ENCODE measurements around the gene FAM171A1.

Gene FAM171A1

DNA sequence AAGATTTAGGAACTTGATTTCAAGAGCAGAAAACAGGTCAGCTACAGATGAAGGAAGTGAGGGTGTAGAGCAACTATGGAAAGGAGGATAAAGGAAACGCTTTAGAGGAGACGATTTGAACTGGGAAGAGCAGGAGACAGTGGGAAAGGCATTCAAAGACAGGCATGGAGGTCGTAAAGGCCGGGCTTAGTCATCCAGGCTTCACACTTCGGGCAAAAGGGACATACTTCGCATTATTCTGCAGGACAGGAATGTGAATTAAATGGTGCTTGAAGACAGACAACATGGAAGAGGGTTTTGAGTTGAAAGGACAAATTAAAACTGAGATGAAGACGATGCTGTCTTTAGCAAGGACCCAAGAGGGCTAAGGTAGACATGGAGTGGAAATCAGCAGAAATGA, 8.1 kb downstream of the FAM171A1 start:
- H3K9me3 ChIP-seq (ENCODE audit: control insufficient read depth, low read length), result no peaks in the 10 kb centered on the region
- H3K36me3 ChIP-seq (ENCODE audit: control insufficient read depth, insufficient read depth, low read length), result no peaks in the 10 kb centered on the region
- no peaks in the 10 kb centered on the region for H3K4me1 ChIP-seq (ENCODE audit: control insufficient read depth, insufficient read depth, low read length)
- H3K27me3 ChIP-seq (ENCODE audit: control insufficient read depth, insufficient read depth, low read length, poor library complexity, severe bottlenecking), result no peaks in the 10 kb centered on the region
- no peak overlapping the region for H3K4me3 ChIP-seq (ENCODE audit: insufficient read depth, low read depth, low read length)
- WGBS, 2 experiments, result 80 to 86% methylated on average over 7 of the region's 7 CpGs
- no peak overlapping the region for H3K27ac ChIP-seq (ENCODE audit: insufficient read depth, low read depth, low read length, poor library complexity, severe bottlenecking)

DNA sequence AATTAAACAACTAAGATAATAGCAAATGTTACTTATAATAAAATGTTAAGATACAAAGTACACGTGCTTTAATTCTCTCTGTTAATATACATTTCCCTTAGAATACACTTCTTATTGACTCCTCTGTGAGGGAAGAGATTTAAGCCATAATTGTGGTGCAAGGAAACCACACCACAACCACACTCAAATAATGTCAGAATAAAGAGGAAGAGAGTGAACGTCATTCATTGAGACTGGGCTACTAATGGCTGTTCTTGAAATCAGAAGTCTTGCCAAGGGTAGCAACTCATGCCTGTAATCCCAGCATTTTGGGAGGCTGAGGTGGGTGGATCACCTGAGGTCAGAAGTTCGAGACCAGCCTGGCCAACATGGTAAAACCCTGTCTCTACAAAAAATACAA, 10.0 kb downstream of the FAM171A1 start:
- H3K4me3 ChIP-seq (ENCODE audit: insufficient read depth, low read depth, low read length), result no peak overlapping the region
- H3K36me3 ChIP-seq (ENCODE audit: control insufficient read depth, insufficient read depth, low read length), result no peaks in the 10 kb centered on the region
- 88 to 94% methylated on average over 2 to 3 of the region's 3 CpGs for WGBS, 2 experiments
- no peaks in the 10 kb centered on the region for H3K27me3 ChIP-seq (ENCODE audit: control insufficient read depth, insufficient read depth, low read length, poor library complexity, severe bottlenecking)
- no peaks in the 10 kb centered on the region for H3K9me3 ChIP-seq (ENCODE audit: control insufficient read depth, low read length)
- no peaks in the 10 kb centered on the region for H3K4me1 ChIP-seq (ENCODE audit: control insufficient read depth, insufficient read depth, low read length)
- H3K27ac ChIP-seq (ENCODE audit: insufficient read depth, low read depth, low read length, poor library complexity, severe bottlenecking), result no peak overlapping the region

DNA sequence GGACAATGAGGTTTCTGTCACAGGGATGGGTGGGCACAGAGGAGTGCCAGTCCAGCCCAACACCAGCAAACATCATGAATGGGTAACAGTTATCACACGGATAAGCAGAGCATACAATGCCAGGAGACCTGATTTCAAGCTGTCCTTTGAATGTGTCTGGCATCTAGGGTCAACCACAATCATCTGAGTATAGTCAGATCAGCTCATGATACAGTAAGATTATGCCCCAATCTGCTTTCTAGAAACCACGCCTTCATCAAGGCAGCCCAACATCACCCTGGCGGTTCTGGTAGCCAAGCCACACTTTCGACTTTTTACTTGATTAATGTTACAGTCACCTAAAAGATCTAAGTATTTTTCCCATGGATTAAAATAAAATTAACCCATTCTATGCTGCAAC, 10.5 kb downstream of the FAM171A1 start:
- no peaks in the 10 kb centered on the region for H3K27me3 ChIP-seq (ENCODE audit: control insufficient read depth, insufficient read depth, low read length, poor library complexity, severe bottlenecking)
- H3K36me3 ChIP-seq (ENCODE audit: control insufficient read depth, insufficient read depth, low read length), result no peaks in the 10 kb centered on the region
- no peaks in the 10 kb centered on the region for H3K9me3 ChIP-seq (ENCODE audit: control insufficient read depth, low read length)
- no peak overlapping the region for H3K4me3 ChIP-seq (ENCODE audit: insufficient read depth, low read depth, low read length)
- no peaks in the 10 kb centered on the region for H3K4me1 ChIP-seq (ENCODE audit: control insufficient read depth, insufficient read depth, low read length)
- H3K27ac ChIP-seq (ENCODE audit: insufficient read depth, low read depth, low read length, poor library complexity, severe bottlenecking), result no peak overlapping the region
- WGBS, 2 experiments, result 89 to 96% methylated on average over 4 of the region's 4 CpGs

DNA sequence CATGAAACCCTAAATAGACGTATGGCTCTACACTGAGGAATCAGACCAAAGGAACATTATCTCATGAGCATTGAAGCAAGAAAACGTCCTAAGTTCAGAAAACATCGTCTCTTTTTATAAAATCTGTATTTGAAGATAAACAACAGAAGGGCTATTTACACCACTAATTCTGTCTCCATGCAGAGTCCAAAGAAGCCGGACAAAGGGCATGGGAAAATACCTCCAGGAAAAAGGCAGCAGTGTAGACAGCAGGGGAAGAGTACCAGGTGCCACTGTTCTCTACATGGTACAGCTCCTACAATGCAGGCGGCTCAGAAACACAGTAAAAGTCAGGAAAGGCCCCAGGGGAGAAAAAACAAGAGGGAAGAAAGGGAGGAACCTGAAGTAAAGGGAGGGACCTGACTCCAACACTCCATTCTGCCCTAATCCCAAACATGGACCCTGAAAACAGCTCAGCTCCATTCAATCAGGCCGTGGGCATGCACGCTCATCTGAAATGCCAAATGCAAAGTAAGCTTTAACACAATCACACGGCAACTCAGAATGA, 17.5 kb downstream of the FAM171A1 start:
- Histone ChIP-seq H3K36me3 (ENCODE audit: control insufficient read depth, insufficient read depth, low read length) (no peaks in the 10 kb centered on the region), H3K4me3 (ENCODE audit: insufficient read depth, low read depth, low read length) (no peak overlapping the region), H3K27ac (ENCODE audit: insufficient read depth, low read depth, low read length, poor library complexity, severe bottlenecking) (no peak overlapping the region), H3K27me3 (ENCODE audit: control insufficient read depth, insufficient read depth, low read length, poor library complexity, severe bottlenecking) (no peaks in the 10 kb centered on the region), H3K4me1 (ENCODE audit: control insufficient read depth, insufficient read depth, low read length) (no peaks in the 10 kb centered on the region), H3K9me3 (ENCODE audit: control insufficient read depth, low read length) (no peaks in the 10 kb centered on the region)
- WGBS, 2 experiments, result 93 to 94% methylated on average over 8 of the region's 8 CpGs

DNA sequence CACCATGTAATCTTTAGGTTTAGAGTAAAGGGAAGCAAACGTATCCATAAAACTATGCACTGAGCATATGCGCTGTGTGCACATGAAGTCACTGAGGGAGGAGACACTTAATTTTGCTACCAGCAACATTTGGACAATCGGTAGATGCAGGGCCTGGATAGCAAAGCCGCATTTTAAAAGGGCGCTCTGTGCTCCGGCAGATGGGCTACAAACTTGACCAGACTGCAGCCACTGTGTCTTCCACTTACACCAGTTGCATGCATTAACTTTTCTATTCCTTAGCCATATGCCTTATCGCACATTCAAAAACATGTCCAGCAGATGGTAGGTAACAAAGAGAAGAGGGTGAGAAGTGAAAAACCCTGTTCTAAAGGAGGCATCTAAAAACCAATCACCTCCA, 18.3 kb downstream of the FAM171A1 start:
- no peak overlapping the region for H3K27ac ChIP-seq (ENCODE audit: insufficient read depth, low read depth, low read length, poor library complexity, severe bottlenecking)
- 93 to 94% methylated on average over 7 of the region's 7 CpGs for WGBS, 2 experiments

DNA sequence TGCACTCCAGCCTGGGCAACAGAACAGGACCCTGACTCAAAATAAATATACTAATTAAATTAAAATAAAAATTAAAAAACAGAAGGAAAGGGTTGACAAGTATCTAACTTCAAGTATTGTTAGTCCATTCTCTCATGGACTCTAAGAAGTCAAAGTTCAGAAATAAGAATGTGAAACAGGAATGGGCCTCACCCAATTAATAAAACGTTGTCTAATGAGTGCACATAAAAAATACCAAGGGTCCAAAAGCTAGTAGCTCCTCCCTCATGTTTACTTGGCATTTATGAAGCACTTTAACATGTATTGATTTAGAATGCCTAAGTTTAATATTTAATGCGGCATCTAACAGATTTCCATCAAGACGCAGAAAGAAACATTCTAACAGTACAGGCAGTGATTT, 18.9 kb downstream of the FAM171A1 start:
- 98% methylated on average over 3 of the region's 3 CpGs for WGBS, 2 experiments
- Histone ChIP-seq H3K4me1 (ENCODE audit: control insufficient read depth, insufficient read depth, low read length) (no peaks in the 10 kb centered on the region), H3K4me3 (ENCODE audit: insufficient read depth, low read depth, low read length) (no peak overlapping the region), H3K27me3 (ENCODE audit: control insufficient read depth, insufficient read depth, low read length, poor library complexity, severe bottlenecking) (no peaks in the 10 kb centered on the region), H3K9me3 (ENCODE audit: control insufficient read depth, low read length) (no peaks in the 10 kb centered on the region), H3K36me3 (ENCODE audit: control insufficient read depth, insufficient read depth, low read length) (no peaks in the 10 kb centered on the region), H3K27ac (ENCODE audit: insufficient read depth, low read depth, low read length, poor library complexity, severe bottlenecking) (no peak overlapping the region)

More for the DNA sequence above, 18.3 kb downstream of the FAM171A1 start:
- H3K4me3 ChIP-seq (ENCODE audit: insufficient read depth, low read depth, low read length), result no peak overlapping the region
- H3K27me3 ChIP-seq (ENCODE audit: control insufficient read depth, insufficient read depth, low read length, poor library complexity, severe bottlenecking), result no peaks in the 10 kb centered on the region
- H3K4me1 ChIP-seq (ENCODE audit: control insufficient read depth, insufficient read depth, low read length), result no peaks in the 10 kb centered on the region
- H3K36me3 ChIP-seq (ENCODE audit: control insufficient read depth, insufficient read depth, low read length), result no peaks in the 10 kb centered on the region
- H3K9me3 ChIP-seq (ENCODE audit: control insufficient read depth, low read length), result no peaks in the 10 kb centered on the region

DNA sequence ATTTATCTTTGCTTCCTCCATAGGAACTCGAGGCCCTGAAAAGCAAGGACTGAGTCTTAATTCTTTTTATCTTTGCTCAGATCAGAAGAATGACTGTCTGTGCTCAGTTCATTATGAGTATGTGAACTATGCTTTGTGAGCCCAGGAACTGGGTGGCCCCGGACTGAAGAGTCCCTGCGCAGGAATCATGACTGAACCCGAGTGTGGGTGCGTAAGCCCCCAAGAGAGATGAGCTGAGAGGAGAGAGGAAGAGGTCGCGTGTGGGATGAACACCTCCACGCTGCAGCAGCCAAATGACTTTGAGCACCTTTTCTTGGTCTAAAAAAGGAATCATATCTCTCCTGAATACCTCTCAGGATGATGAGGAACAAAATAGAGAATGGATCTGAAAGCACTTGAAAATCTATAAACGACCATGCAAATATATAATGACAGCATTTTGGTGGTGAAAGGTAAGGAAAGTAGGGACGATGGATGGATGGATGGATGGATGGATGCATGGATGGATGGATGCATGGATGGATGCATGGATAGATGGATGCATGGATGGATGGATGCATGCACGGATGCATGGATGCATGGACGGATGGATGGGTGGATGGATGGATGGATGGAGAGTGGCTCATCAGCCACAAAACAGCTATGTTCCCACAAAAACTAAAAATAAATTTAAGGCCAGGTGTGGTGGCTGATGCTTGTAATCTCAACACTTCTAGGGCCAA, 19.8 kb downstream of the FAM171A1 start:
- H3K9me3 ChIP-seq (ENCODE audit: control insufficient read depth, low read length), result no peaks in the 10 kb centered on the region
- 89 to 91% methylated on average over 12 of the region's 12 CpGs for WGBS, 2 experiments
- H3K4me3 ChIP-seq (ENCODE audit: insufficient read depth, low read depth, low read length), result no peak overlapping the region
- H3K27me3 ChIP-seq (ENCODE audit: control insufficient read depth, insufficient read depth, low read length, poor library complexity, severe bottlenecking), result no peaks in the 10 kb centered on the region
- H3K27ac ChIP-seq (ENCODE audit: insufficient read depth, low read depth, low read length, poor library complexity, severe bottlenecking), result no peak overlapping the region
- no peaks in the 10 kb centered on the region for H3K36me3 ChIP-seq (ENCODE audit: control insufficient read depth, insufficient read depth, low read length)
- H3K4me1 ChIP-seq (ENCODE audit: control insufficient read depth, insufficient read depth, low read length), result no peaks in the 10 kb centered on the region

DNA sequence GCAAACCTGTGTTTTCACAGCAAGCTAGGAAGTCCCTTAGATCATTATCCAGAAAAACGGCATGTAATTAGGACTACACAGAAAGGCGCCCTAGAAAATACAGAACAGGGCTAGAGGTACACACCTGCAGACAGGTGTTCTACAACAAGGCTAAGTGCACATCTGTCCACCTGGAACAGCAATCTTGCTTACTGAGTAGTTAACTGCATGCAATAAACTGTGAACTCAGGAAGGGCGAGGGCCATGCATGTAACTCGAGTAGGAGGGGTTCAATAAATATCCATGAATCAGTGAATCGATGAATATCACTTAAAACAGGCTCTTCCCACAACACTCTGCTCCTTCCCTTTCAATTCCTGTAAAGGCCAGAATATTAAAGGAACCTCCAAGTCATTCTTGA, 22.0 kb downstream of the FAM171A1 start:
- Histone ChIP-seq H3K4me1 (ENCODE audit: control insufficient read depth, insufficient read depth, low read length) (no peaks in the 10 kb centered on the region), H3K9me3 (ENCODE audit: control insufficient read depth, low read length) (no peaks in the 10 kb centered on the region), H3K36me3 (ENCODE audit: control insufficient read depth, insufficient read depth, low read length) (no peaks in the 10 kb centered on the region), H3K27ac (ENCODE audit: insufficient read depth, low read depth, low read length, poor library complexity, severe bottlenecking) (no peak overlapping the region), H3K4me3 (ENCODE audit: insufficient read depth, low read depth, low read length) (no peak overlapping the region), H3K27me3 (ENCODE audit: control insufficient read depth, insufficient read depth, low read length, poor library complexity, severe bottlenecking) (no peaks in the 10 kb centered on the region)
- 96 to 98% methylated on average over 5 of the region's 5 CpGs for WGBS, 2 experiments

DNA sequence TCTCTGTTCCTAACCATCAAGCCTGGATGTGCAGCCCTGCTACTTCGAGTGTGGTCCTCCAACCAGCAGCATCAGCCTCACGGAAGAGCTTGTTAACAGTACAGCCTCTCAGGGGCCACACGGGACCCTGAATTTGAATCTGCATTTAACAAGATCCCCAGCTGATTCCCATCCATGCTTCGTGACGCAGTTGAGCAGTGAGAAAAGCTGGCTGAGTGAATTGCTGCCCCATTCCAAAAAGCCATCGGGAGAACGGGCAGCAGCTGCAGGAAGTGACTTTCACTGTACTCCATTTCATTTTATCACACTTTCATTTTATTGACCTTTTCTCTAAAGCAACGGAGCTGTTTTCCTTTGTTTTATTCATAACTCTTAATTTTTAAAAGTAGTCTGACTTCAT, 22.5 kb downstream of the FAM171A1 start:
- H3K4me3 ChIP-seq (ENCODE audit: insufficient read depth, low read depth, low read length), result no peak overlapping the region
- 81 to 83% methylated on average over 8 of the region's 8 CpGs for WGBS, 2 experiments
- no peaks in the 10 kb centered on the region for H3K9me3 ChIP-seq (ENCODE audit: control insufficient read depth, low read length)
- H3K36me3 ChIP-seq (ENCODE audit: control insufficient read depth, insufficient read depth, low read length), result no peaks in the 10 kb centered on the region
- H3K27me3 ChIP-seq (ENCODE audit: control insufficient read depth, insufficient read depth, low read length, poor library complexity, severe bottlenecking), result no peaks in the 10 kb centered on the region
- H3K27ac ChIP-seq (ENCODE audit: insufficient read depth, low read depth, low read length, poor library complexity, severe bottlenecking), result no peak overlapping the region
- no peaks in the 10 kb centered on the region for H3K4me1 ChIP-seq (ENCODE audit: control insufficient read depth, insufficient read depth, low read length)

DNA sequence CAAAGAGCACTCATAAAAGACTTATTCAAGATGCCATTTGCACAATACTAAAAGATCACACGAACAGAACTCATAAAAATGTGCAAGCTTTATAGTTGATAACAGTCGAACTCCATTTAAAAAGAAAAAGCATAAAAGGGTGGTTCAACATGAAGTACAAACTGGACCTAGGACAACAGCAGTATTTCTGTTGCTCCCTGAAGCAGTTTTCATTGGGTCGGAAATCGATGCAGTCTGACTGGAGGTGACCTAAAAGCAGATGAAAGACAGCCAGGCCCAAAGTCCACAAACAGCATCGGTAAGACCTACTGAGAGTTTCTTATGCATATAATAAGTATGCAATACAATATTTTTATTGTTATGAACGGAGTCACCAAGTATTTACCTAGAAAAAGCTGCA, 23.9 kb downstream of the FAM171A1 start:
- 86 to 93% methylated on average over 5 to 6 of the region's 6 CpGs for WGBS, 2 experiments
- H3K27ac ChIP-seq (ENCODE audit: insufficient read depth, low read depth, low read length, poor library complexity, severe bottlenecking), result no peak overlapping the region
- no peaks in the 10 kb centered on the region for H3K27me3 ChIP-seq (ENCODE audit: control insufficient read depth, insufficient read depth, low read length, poor library complexity, severe bottlenecking)
- H3K9me3 ChIP-seq (ENCODE audit: control insufficient read depth, low read length), result no peaks in the 10 kb centered on the region
- no peak overlapping the region for H3K4me3 ChIP-seq (ENCODE audit: insufficient read depth, low read depth, low read length)
- no peaks in the 10 kb centered on the region for H3K4me1 ChIP-seq (ENCODE audit: control insufficient read depth, insufficient read depth, low read length)
- H3K36me3 ChIP-seq (ENCODE audit: control insufficient read depth, insufficient read depth, low read length), result no peaks in the 10 kb centered on the region
